Neural cell (in vitro differentiated cells): ENCODE results near the gene APP. TPM values are rescaled to one million over a fixed set of nuclear protein-coding genes. Genes with fewer than 3 reads are reported as not detected.

Experiments used
- H2AFZ ChIP-seq: fragments of 200-600, 300-800 bp; sonication (generic), shearing (Covaris generic); 2 replicates; pipeline ENCODE4 v1.6.0; 2014; ENCODE audit warnings: low read depth, mild to moderate bottlenecking, antibody characterized with exemption, low read length, moderate library complexity
- H3F3A ChIP-seq: fragments of 200-600 bp; shearing (Covaris generic); 2 replicates; pipeline ENCODE4 v1.6.1; 2016; ENCODE audit warnings: mild to moderate bottlenecking, moderate library complexity, mixed read lengths, antibody characterized with exemption, low read length; ENCODE audit not compliant: insufficient read depth, poor library complexity, severe bottlenecking
- H3K27ac ChIP-seq: fragments of 200-600, 300-800 bp; sonication (generic), shearing (Covaris generic); 2 replicates; pipeline ENCODE4 v1.5.1; 2014; ENCODE audit warnings: mild to moderate bottlenecking, low read length, moderate library complexity
- H3K27me3 ChIP-seq: fragments of 300-800, 200-600 bp; sonication (generic), shearing (Covaris generic); 2 replicates; pipeline ENCODE4 v1.6.0; 2014; ENCODE audit warnings: mild to moderate bottlenecking, low read depth, low read length, moderate library complexity; ENCODE audit not compliant: insufficient read depth
- H3K36me3 ChIP-seq: fragments of 300-800, 200-600 bp; sonication (generic), shearing (Covaris generic); 2 replicates; pipeline ENCODE4 v1.5.1; 2014; ENCODE audit warnings: mild to moderate bottlenecking, antibody characterized with exemption, low read length, moderate library complexity; ENCODE audit not compliant: insufficient read depth
- H3K4me2 ChIP-seq: fragments of 300-800, 200-600 bp; sonication (generic), shearing (Covaris generic); 2 replicates; pipeline ENCODE4 v1.6.0; 2014; ENCODE audit warnings: mild to moderate bottlenecking, low read length
- H3K4me3 ChIP-seq: fragments of 300-800, 200-600 bp; sonication (generic), shearing (Covaris generic); 2 replicates; pipeline ENCODE4 v1.5.1; 2014; ENCODE audit warnings: mild to moderate bottlenecking, low read length, moderate library complexity
- H3K79me2 ChIP-seq: fragments of 200-600 bp; shearing (Covaris generic); replicated peaks from 2 replicates; pipeline ENCODE4 v1.6.0; 2014; ENCODE audit warnings: mild to moderate bottlenecking, low read length, moderate library complexity; ENCODE audit not compliant: insufficient read depth
- H3K9ac ChIP-seq: fragments of 300-800, 200-600 bp; sonication (generic), shearing (Covaris generic); 2 replicates; pipeline ENCODE4 v1.6.1; 2016; ENCODE audit warnings: mild to moderate bottlenecking, low read length, mixed read lengths
- H3K9me2 ChIP-seq: fragments of 200-600 bp; shearing (Covaris generic); 2 replicates; pipeline ENCODE4 v1.6.1; 2016; ENCODE audit warnings: mild to moderate bottlenecking, low read length, mixed read lengths; ENCODE audit not compliant: insufficient read depth
- H3K9me3 ChIP-seq: fragments of 200-600, 300-800 bp; sonication (generic), shearing (Covaris generic); 2 replicates; pipeline ENCODE4 v1.6.1; 2016; ENCODE audit warnings: mild to moderate bottlenecking, mixed run types, low read length, moderate library complexity, mixed read lengths
- H4K20me1 ChIP-seq: fragments of 200-600 bp; shearing (Covaris generic); 2 replicates; pipeline ENCODE4 v1.6.1; 2016; ENCODE audit warnings: mild to moderate bottlenecking, mixed run types; ENCODE audit not compliant: insufficient read depth
- CTCF ChIP-seq: fragments of 450-650 bp; IDR thresholded peaks from 2 replicates; pipeline ENCODE4 v1.5.1; 2014; ENCODE audit warnings: antibody characterized with exemption, mild to moderate bottlenecking, moderate library complexity; ENCODE audit not compliant: poor library complexity, severe bottlenecking
- EP300 ChIP-seq: fragments of 450-650 bp; conservative IDR thresholded peaks from 2 replicates; pipeline ENCODE4 v1.6.1; 2014; ENCODE audit warnings: antibody characterized with exemption, mild to moderate bottlenecking, moderate library complexity; ENCODE audit not compliant: poor library complexity, severe bottlenecking
- EZH2 ChIP-seq: fragments of 200-600, 300-800 bp; shearing (Covaris generic), sonication (generic); IDR thresholded peaks from 2 replicates; pipeline ENCODE4 v1.6.1; 2014; ENCODE audit warnings: antibody characterized with exemption, low read length, borderline replicate concordance, mild to moderate bottlenecking; ENCODE audit not compliant: insufficient read depth, poor library complexity, severe bottlenecking
- MXI1 ChIP-seq: fragments of 450-650 bp; conservative IDR thresholded peaks from 2 replicates; pipeline ENCODE4 v1.6.1; 2014; ENCODE audit warnings: antibody characterized with exemption, mild to moderate bottlenecking; ENCODE audit not compliant: poor library complexity, severe bottlenecking
- POLR2AphosphoS5 ChIP-seq: IDR thresholded peaks from 2 replicates; pipeline ENCODE4 v1.6.1; 2012
- RAD21 ChIP-seq: fragments of 450-650 bp; conservative IDR thresholded peaks from 2 replicates; pipeline ENCODE4 v1.6.1; 2014; ENCODE audit warnings: antibody characterized with exemption, mild to moderate bottlenecking, moderate library complexity
- REST ChIP-seq: IDR thresholded peaks from 2 replicates; pipeline ENCODE4 v1.6.1; 2012; ENCODE audit warnings: borderline replicate concordance
- SMC3 ChIP-seq: fragments of 450-650 bp; conservative IDR thresholded peaks from 2 replicates; pipeline ENCODE4 v1.6.1; 2014; ENCODE audit warnings: antibody characterized with exemption, mild to moderate bottlenecking, moderate library complexity; ENCODE audit not compliant: poor library complexity
- TAF1 ChIP-seq: IDR thresholded peaks from 2 replicates; pipeline ENCODE4 v1.6.1; 2012; ENCODE audit warnings: low read depth
- polyA plus RNA-seq: library from polyadenylated mRNA; depleted of rRNA; stranded (reverse); fragments of >200 nt; gene quantifications from 2 replicates; pipeline ENCODE4 v1.2.3, GENCODE V29; 2014

APP gene
- polyA plus RNA-seq, 1 donor from 2014 or later: 470 TPM

GRCh38 chr21:25871566-25871965 is 299.0 kb downstream of the APP start:
- Histone ChIP-seq H3K27me3 (no peaks in the 10 kb centered on the region), H3K9me2 (no peaks in the 10 kb centered on the region), H3K4me3 (no peak overlapping the region), H3K79me2 (no peaks in the 10 kb centered on the region), H3K27ac (no peak overlapping the region), H3K9ac (no peak overlapping the region), H2AFZ (no peak overlapping the region), H3K36me3 (no peaks in the 10 kb centered on the region), H3K9me3 (no peaks in the 10 kb centered on the region), H3K4me2 (no peak overlapping the region), H3F3A (no peaks in the 10 kb centered on the region), H4K20me1 (no peaks in the 10 kb centered on the region)
- TF ChIP-seq EP300 (no peak), MXI1 (no peak), RAD21 (no peak), EZH2 (no peak), CTCF (no peak), POLR2AphosphoS5 (no peak), TAF1 (no peak), SMC3 (no peak), REST (no peak)

- Histone ChIP-seq H2AFZ (no peak overlapping the region), H3K36me3 (no peaks in the 10 kb centered on the region), H3F3A (no peaks in the 10 kb centered on the region), H3K79me2 (no peaks in the 10 kb centered on the region), H3K4me3 (no peak overlapping the region), H3K9ac (no peak overlapping the region), H3K27me3 (no peaks in the 10 kb centered on the region), H3K4me2 (no peak overlapping the region), H4K20me1 (no peaks in the 10 kb centered on the region), H3K9me2 (no peaks in the 10 kb centered on the region), H3K9me3 (no peaks in the 10 kb centered on the region), H3K27ac (no peak overlapping the region)
- TF ChIP-seq RAD21 (no peak), CTCF (no peak), MXI1 (no peak), EZH2 (no peak), TAF1 (no peak), POLR2AphosphoS5 (no peak), REST (no peak), EP300 (no peak), SMC3 (no peak)
Observed at GRCh38 chr21:25870084-25870483, 300.5 kb downstream of the APP start.
